CD4-positive, alpha-beta T cell (primary cell): ENCODE measurements around the gene RIPK4. TPM values are rescaled to one million over a fixed set of nuclear protein-coding genes. Genes with fewer than 3 reads are reported as not detected.

Experiments used
- ATAC-seq: fragments of 200-7000 bp; cut with Tn5 transposase; one replicate; pipeline ENCODE4 v1.10.0; 2022; ENCODE audit warnings: mild to moderate bottlenecking; ENCODE audit not compliant: poor library complexity
- CTCF ChIA-PET: fragments of 350-600 bp; sonication (Branson Sonifier 250); formaldehyde crosslinking; loops from one replicate; lab custom pipeline; 2021; ENCODE audit warnings: antibody characterized with exemption, inconsistent platforms; lab: Charles Lee
- POLR2A ChIA-PET: fragments of 350-600 bp; sonication (Branson Sonifier 250); formaldehyde crosslinking; loops from one replicate; lab custom pipeline; 2021; ENCODE audit warnings: antibody characterized with exemption, inconsistent platforms; lab: Charles Lee
- DNase-seq, 14 experiments: peaks; one replicate each; pipeline ENCODE4 v3.0.0-alpha.2; 2013 to 2020; ENCODE audit warnings: mixed read lengths in 2 of 14
- H3K27ac ChIP-seq, 2 donors: one replicate each; pipeline versions ENCODE4 v1.5.1 to v1.7.0; 2013; ENCODE audit warnings: low read length in 2 of 2, low read depth in 1 of 2, mild to moderate bottlenecking in 1 of 2
- H3K27me3 ChIP-seq, 2 experiments: 1 replicate in 1 of 2; 2 replicates in 1 of 2; pipeline versions ENCODE4 v1.6.1 to v1.7.0; 2013; ENCODE audit warnings: low read length in 2 of 2, control low read depth in 1 of 2, mild to moderate bottlenecking in 1 of 2, moderate library complexity in 1 of 2; ENCODE audit not compliant: insufficient read depth in 2 of 2, control insufficient read depth in 1 of 2
- H3K36me3 ChIP-seq: one replicate; pipeline ENCODE4 v1.6.1; 2013; ENCODE audit warnings: low read length, control low read depth; ENCODE audit not compliant: insufficient read depth
- H3K4me1 ChIP-seq: one replicate; pipeline ENCODE4 v1.6.1; 2013; ENCODE audit warnings: low read length, control low read depth; ENCODE audit not compliant: insufficient read depth
- H3K4me3 ChIP-seq: one replicate; pipeline ENCODE4 v1.5.1; 2013; ENCODE audit warnings: mild to moderate bottlenecking, low read length, moderate library complexity
- H3K9me3 ChIP-seq, 2 experiments: 1 replicate in 1 of 2; 2 replicates in 1 of 2; pipeline versions ENCODE4 v1.6.1 to v1.7.0; 2013; ENCODE audit warnings: low read length in 2 of 2, mild to moderate bottlenecking in 2 of 2, control low read depth in 1 of 2, moderate library complexity in 1 of 2; ENCODE audit not compliant: control insufficient read depth in 1 of 2, insufficient read depth in 1 of 2
- H3K27ac Mint-ChIP-seq: one replicate; pipeline ENCODE4 v1.8.0; 2020; ENCODE audit warnings: mixed read lengths
- H3K27me3 Mint-ChIP-seq: one replicate; pipeline ENCODE4 v1.8.0; 2021; ENCODE audit warnings: mixed read lengths
- H3K36me3 Mint-ChIP-seq: one replicate; pipeline ENCODE4 v1.8.0; 2021; ENCODE audit warnings: low read depth, mixed read lengths
- H3K4me1 Mint-ChIP-seq: one replicate; pipeline ENCODE4 v1.8.0; 2021; ENCODE audit warnings: low read depth, mixed read lengths
- H3K4me3 Mint-ChIP-seq: one replicate; pipeline ENCODE4 v1.8.0; 2020; ENCODE audit warnings: mild to moderate bottlenecking, mixed read lengths
- H3K9me3 Mint-ChIP-seq: one replicate; pipeline ENCODE4 v1.8.0; 2020; ENCODE audit warnings: mixed read lengths
- CTCF ChIP-seq: fragments of 200-600 bp; IDR thresholded peaks from one replicate; pipeline ENCODE4 v1.8.0; 2022; ENCODE audit warnings: antibody characterized with exemption, mild to moderate bottlenecking
- intact Hi-C, 2 experiments: fragments of 100-400 bp; cut with DNase I in 1 of 2; cut with micrococcal nuclease in 1 of 2; formaldehyde crosslinking; loops; one replicate each; pipeline versions ENCODE4 v1.15.1 to v1.9.0; 2023 to 2025; cut with DNase I, micrococcal nuclease
- total RNA-seq, 174 experiments: library from RNA in 2 of 174; stranded (reverse) in 2 of 174; gene quantifications; one replicate each; pipeline ENCODE4 v1.2.3 and lab custom pipeline; 2021 to 2026

Gene RIPK4
- total RNA-seq, 2 experiments from 2014 or later, result 2.5 to 3.0 TPM

DNA sequence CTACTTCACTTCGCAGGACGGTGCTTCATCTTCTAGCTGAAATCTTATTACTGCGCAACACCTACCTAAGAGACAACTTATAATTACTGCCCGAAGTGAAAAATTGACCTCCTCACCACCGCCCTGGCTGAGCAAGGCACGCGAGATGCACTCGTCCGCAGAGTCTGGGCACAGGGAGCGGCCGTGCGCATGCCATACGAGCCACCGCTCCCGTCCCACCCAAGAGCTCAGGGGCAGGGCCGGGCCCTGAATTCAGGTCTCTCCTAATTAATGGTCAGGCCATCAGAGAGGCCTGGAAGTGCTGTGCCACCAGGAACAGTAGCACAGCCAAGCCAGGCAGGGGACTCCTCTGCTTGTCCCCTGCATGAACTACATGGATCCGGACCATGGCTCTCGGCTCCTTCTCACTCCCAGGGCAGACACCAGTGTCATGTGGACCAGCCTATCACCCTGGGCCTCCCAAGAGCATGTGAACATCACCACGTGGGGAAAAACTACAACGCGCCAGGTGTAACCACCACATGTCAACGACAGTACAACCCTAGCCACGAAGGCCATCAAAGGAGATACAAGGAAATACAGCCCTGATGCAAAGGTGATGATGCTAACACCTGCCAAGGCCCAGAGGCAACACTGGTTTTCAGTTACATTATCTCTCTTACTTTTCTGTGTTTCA lies 11.5 kb downstream of the RIPK4 start:
- Histone ChIP-seq H3K4me3 (no peak overlapping the region), H3K9me3 (no peaks in the 10 kb centered on the region), H3K4me1 (no peaks in the 10 kb centered on the region), H3K36me3 (no peaks in the 10 kb centered on the region), H3K27ac (no peak overlapping the region), H3K27me3 (peaks cover 8 to 10% of the 10 kb centered on the region in 2 experiments)
- peaks cover 11% of the 10 kb centered on the region for H3K27me3 Mint-ChIP-seq
- no peaks in the 10 kb centered on the region for H3K36me3 Mint-ChIP-seq
- no peak overlapping the region for H3K4me3 Mint-ChIP-seq
- TF ChIP-seq CTCF, result no peak
- no peaks in the 10 kb centered on the region for H3K9me3 Mint-ChIP-seq
- CTCF ChIA-PET, result no interaction called here
- no peak for ATAC-seq
- no peak for DNase-seq
- no peak overlapping the region for H3K27ac Mint-ChIP-seq
- POLR2A ChIA-PET, result no interaction called here
- intact Hi-C loops, result no loop called here
- H3K4me1 Mint-ChIP-seq, result no peaks in the 10 kb centered on the region

- CTCF ChIA-PET, result no interaction called here
- intact Hi-C loops, result no loop called here
Measured at GRCh38 chr21:41754479-41754891, 12.4 kb downstream of the RIPK4 start.

GRCh38 chr21:41753006-41753898 lies 13.6 kb downstream of the RIPK4 start:
- ATAC-seq (no peak), DNase-seq (no peak)
- H3K4me3 ChIP-seq, result no peak overlapping the region
- H3K27me3 ChIP-seq, result no peaks in the 10 kb centered on the region
- no peak overlapping the region for H3K27ac ChIP-seq
- no peaks in the 10 kb centered on the region for H3K4me1 Mint-ChIP-seq
- H3K4me1 ChIP-seq, result no peaks in the 10 kb centered on the region
- CTCF ChIA-PET, result no interaction called here
- H3K36me3 Mint-ChIP-seq, result no peaks in the 10 kb centered on the region
- intact Hi-C loops, result no loop called here
- H3K9me3 Mint-ChIP-seq, result no peaks in the 10 kb centered on the region
- no peaks in the 10 kb centered on the region for H3K36me3 ChIP-seq
- no peak overlapping the region for H3K27ac Mint-ChIP-seq
- H3K4me3 Mint-ChIP-seq, result no peak overlapping the region
- no peak for TF ChIP-seq CTCF
- H3K9me3 ChIP-seq, result no peaks in the 10 kb centered on the region
- POLR2A ChIA-PET, result no interaction called here
- H3K27me3 Mint-ChIP-seq, result no peaks in the 10 kb centered on the region

More at GRCh38 chr21:41754479-41754891, 12.4 kb downstream of the RIPK4 start:
- Mint-ChIP-seq H3K4me1 (no peaks in the 10 kb centered on the region), H3K27me3 (peaks cover 2% of the 10 kb centered on the region), H3K36me3 (no peaks in the 10 kb centered on the region), H3K4me3 (no peak overlapping the region), H3K9me3 (no peaks in the 10 kb centered on the region), H3K27ac (no peak overlapping the region)
- POLR2A ChIA-PET, result no interaction called here
- Histone ChIP-seq H3K27me3 (peaks cover 1 to 3% of the 10 kb centered on the region in 2 experiments), H3K4me1 (no peaks in the 10 kb centered on the region), H3K36me3 (no peaks in the 10 kb centered on the region), H3K4me3 (no peak overlapping the region), H3K27ac (no peak overlapping the region), H3K9me3 (no peaks in the 10 kb centered on the region)
- DNase-seq (no peak), ATAC-seq (no peak)
- no peak for TF ChIP-seq CTCF
